KMS-11 (cell line): Measurements from ENCODE around the gene C19orf47.

Source experiments
- H2AFZ ChIP-seq: fragments of 200-600 bp; sonication (generic); 2 replicates; pipeline ENCODE4 v1.6.1; 2016; ENCODE audit warnings: antibody characterized with exemption, mixed run types, low read depth
- H3K27ac ChIP-seq: fragments of 200-600 bp; sonication (generic); 2 replicates; pipeline ENCODE4 v1.6.1; 2016; ENCODE audit warnings: mild to moderate bottlenecking, mixed run types
- H3K27me3 ChIP-seq: fragments of 200-600 bp; sonication (generic); 2 replicates; pipeline ENCODE4 v1.6.1; 2017; ENCODE audit warnings: mild to moderate bottlenecking, low read depth, mixed run types, moderate library complexity; ENCODE audit not compliant: insufficient read depth
- H3K36me3 ChIP-seq: fragments of 200-600 bp; sonication (generic); 2 replicates; pipeline ENCODE4 v1.6.1; 2017; ENCODE audit warnings: mild to moderate bottlenecking, mixed run types; ENCODE audit not compliant: insufficient read depth
- H3K4me1 ChIP-seq: fragments of 200-600 bp; sonication (generic); 2 replicates; pipeline ENCODE4 v1.6.1; 2016; ENCODE audit warnings: mild to moderate bottlenecking, low read depth, mixed run types; ENCODE audit not compliant: poor library complexity, severe bottlenecking
- H3K4me2 ChIP-seq: fragments of 200-600 bp; sonication (generic); 2 replicates; pipeline ENCODE4 v1.7.0; 2016; ENCODE audit warnings: mild to moderate bottlenecking, mixed run types
- H3K4me3 ChIP-seq: fragments of 200-600 bp; sonication (generic); IDR thresholded peaks from 2 replicates; pipeline ENCODE4 v1.6.1; 2017; ENCODE audit warnings: low read depth, low read length, mixed read lengths; ENCODE audit not compliant: insufficient read depth
- H3K79me2 ChIP-seq: fragments of 200-600 bp; sonication (generic); 2 replicates; pipeline ENCODE4 v1.6.1; 2016; ENCODE audit warnings: low read depth, mixed run types; ENCODE audit not compliant: insufficient read depth
- H3K9ac ChIP-seq: fragments of 200-600 bp; sonication (generic); 2 replicates; pipeline ENCODE4 v1.6.1; 2016; ENCODE audit warnings: mild to moderate bottlenecking, mixed run types
- H4K20me1 ChIP-seq: fragments of 200-600 bp; sonication (generic); 2 replicates; pipeline ENCODE4 v1.6.1; 2016; ENCODE audit warnings: mild to moderate bottlenecking, mixed run types; ENCODE audit not compliant: insufficient read depth
- CTCF ChIP-seq: fragments of 200-600 bp; sonication (generic); conservative IDR thresholded peaks from 2 replicates; pipeline ENCODE4 v1.6.1; 2017; ENCODE audit warnings: low read depth, mild to moderate bottlenecking, antibody characterized with exemption, low read length, moderate library complexity, mixed read lengths

The C19orf47 gene

GRCh38 chr19:40277356-40278059 is 70.7 kb downstream of the C19orf47 start:
- H3K27me3 ChIP-seq: no peaks in the 10 kb centered on the region
- no peak overlapping the region for H3K9ac ChIP-seq
- no peak overlapping the region for H3K27ac ChIP-seq
- no peak overlapping the region for H2AFZ ChIP-seq
- H3K36me3 ChIP-seq: no peaks in the 10 kb centered on the region
- peaks cover 89% of the 10 kb centered on the region for H3K79me2 ChIP-seq
- H3K4me1 ChIP-seq: peaks cover under 1% of the 10 kb centered on the region
- H4K20me1 ChIP-seq: peaks cover 8% of the 10 kb centered on the region; the same call in 1 of the 2 replicates
- H3K4me2 ChIP-seq: no peak overlapping the region
- no peak for TF ChIP-seq CTCF
- no peak overlapping the region for H3K4me3 ChIP-seq

- H3K4me2 ChIP-seq: no peak overlapping the region
Observed at GRCh38 chr19:40274585-40275544, 73.3 kb downstream of the C19orf47 start.

GRCh38 chr19:40273469-40274360 is 74.5 kb downstream of the C19orf47 start:
- Histone ChIP-seq H3K4me2 (no peak overlapping the region), H3K9ac (no peak overlapping the region), H3K4me1 (no peaks in the 10 kb centered on the region), H4K20me1 (peaks cover 6% of the 10 kb centered on the region; the same call in 1 of the 2 replicates), H3K27ac (no peak overlapping the region), H3K27me3 (no peaks in the 10 kb centered on the region), H3K4me3 (no peak overlapping the region), H2AFZ (no peak overlapping the region), H3K79me2 (peaks cover 71% of the 10 kb centered on the region; the same call in 1 of the 2 replicates), H3K36me3 (no peaks in the 10 kb centered on the region)
- TF ChIP-seq CTCF: no peak

More at GRCh38 chr19:40274585-40275544, 73.3 kb downstream of the C19orf47 start:
- Histone ChIP-seq H2AFZ (no peak overlapping the region), H4K20me1 (peaks cover 8% of the 10 kb centered on the region; the same call in 1 of the 2 replicates), H3K27ac (no peak overlapping the region), H3K36me3 (no peaks in the 10 kb centered on the region), H3K4me3 (no peak overlapping the region), H3K9ac (no peak overlapping the region), H3K79me2 (peaks cover 76% of the 10 kb centered on the region; the same call in 1 of the 2 replicates), H3K27me3 (no peaks in the 10 kb centered on the region), H3K4me1 (no peaks in the 10 kb centered on the region)
- TF ChIP-seq CTCF: no peak

GRCh38 chr19:40272261-40272660 is 75.9 kb downstream of the C19orf47 start:
- Histone ChIP-seq H2AFZ (no peak overlapping the region), H4K20me1 (no peaks in the 10 kb centered on the region), H3K4me1 (no peaks in the 10 kb centered on the region)

More at GRCh38 chr19:40272261-40272660, 75.9 kb downstream of the C19orf47 start:
- no peak overlapping the region for H3K4me2 ChIP-seq
- no peak overlapping the region for H3K27ac ChIP-seq
- H3K27me3 ChIP-seq: no peaks in the 10 kb centered on the region
- no peaks in the 10 kb centered on the region for H3K36me3 ChIP-seq
- no peak overlapping the region for H3K4me3 ChIP-seq
- H3K9ac ChIP-seq: no peak overlapping the region
- TF ChIP-seq CTCF: no peak
- H3K79me2 ChIP-seq: peaks cover 69% of the 10 kb centered on the region; the same call in 1 of the 2 replicates
